Measurements from ENCODE around the gene VSTM2B.
A peak's percentile ranks its signal among the peaks of the same experiment; 100 is the strongest.
"Not testable (repeated sequence)": the region's sequence is repeated elsewhere in the genome, so short reads cannot be mapped to it uniquely, and the experiment has no call there.

The VSTM2B gene

DNA sequence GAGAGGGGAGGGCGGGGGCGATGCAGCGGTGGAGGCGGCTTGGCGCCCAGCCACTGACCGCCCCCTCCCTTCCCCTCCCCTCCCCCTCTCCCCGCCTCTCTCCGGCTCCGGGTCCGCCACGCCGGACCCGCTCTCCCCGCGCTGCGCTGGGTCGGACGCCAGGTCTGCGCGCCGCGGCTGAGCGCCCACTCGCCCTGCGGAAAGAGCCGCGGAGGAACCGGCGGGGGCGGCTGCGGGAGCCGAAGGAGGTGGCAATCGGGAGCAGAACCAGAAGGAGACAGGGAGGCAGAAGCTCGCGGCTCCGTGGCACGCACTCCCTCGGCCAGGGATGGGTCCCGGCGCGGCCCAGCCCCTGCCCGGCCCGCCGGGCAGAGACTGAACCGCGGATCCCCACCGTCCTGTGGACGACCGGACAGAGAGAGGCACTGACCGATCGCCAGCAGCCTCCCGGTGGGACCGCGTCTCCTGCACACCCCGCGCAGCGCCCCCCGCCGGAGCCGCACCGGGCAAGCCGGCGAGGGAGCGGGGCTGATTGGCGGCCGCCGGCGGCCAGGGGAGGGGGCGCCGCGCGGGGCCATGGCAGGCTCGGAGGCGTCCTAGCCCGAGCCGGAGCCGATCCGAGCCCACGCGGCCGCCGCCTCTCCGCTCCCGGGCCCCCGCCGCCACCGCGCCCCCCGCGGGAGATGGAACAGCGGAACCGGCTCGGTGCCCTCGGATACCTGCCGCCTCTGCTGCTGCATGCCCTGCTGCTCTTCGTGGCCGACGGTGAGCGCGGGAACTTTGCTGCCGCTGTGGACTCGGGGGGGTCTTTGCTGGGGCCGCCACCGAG lies at the start of gene VSTM2B:
Gene VSTM2B (plus strand): TSS at position 94 of the 829 bp plus-strand sequence. CDS start 590 bp downstream, at position 684.
- DNase-seq, result no peak

DNA sequence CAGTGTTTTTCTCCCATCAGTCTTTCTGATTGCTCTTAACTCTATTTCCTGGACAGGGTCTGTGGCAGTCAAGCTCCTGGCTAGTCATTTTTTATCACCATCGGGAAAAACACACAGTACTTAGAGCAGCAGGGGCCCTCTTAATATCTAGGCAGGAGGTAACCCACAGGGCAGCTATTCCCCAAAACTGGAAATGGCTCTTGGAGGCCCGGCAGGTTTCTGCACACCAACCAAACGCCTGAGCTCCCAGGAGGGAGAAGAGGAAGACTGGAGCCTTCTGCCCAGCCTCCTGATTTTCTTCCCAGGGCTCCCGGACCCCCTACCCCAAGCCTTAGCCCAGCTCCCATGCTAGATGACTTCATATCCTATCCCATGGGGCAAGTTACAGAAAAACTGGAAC lies 49.3 kb upstream of the VSTM2B start:
- no peak for DNase-seq

DNA sequence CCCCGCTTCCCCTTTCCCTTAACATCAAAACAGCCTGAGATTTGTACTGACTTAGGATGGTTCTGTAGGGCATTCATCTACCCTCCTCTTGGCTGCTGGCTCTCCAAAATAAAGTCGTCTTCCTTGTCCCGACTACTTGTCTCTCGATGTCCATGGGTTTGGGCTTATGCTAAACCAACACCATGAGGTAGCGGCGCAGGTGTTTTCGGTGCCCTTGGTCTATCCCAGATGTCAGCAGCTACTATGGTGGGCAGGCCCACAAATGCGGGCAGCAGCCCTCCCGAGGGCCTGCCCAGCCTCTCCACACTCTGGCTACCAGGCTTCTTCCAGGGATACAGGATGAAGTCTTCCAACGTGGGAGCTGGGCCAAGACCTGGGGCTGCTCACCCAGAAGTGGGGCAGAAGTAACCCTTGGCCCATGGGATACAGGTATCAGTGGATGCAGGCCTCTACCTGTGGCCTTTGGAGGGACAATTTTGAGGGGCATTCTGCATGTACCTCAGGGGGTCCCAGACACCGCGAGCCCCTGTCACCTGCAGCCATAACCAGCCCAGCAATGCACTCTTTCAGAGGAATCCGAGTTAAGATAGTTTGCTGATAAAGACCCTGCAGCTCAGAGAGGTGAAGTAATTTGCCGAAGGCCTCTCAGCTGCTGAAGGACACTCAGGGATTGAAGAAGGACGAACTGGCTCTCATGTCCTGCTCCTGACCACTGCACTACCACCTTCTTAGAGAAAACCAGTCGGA lies 47.8 kb upstream of the VSTM2B start:
- DNase-seq, result no peak

DNA sequence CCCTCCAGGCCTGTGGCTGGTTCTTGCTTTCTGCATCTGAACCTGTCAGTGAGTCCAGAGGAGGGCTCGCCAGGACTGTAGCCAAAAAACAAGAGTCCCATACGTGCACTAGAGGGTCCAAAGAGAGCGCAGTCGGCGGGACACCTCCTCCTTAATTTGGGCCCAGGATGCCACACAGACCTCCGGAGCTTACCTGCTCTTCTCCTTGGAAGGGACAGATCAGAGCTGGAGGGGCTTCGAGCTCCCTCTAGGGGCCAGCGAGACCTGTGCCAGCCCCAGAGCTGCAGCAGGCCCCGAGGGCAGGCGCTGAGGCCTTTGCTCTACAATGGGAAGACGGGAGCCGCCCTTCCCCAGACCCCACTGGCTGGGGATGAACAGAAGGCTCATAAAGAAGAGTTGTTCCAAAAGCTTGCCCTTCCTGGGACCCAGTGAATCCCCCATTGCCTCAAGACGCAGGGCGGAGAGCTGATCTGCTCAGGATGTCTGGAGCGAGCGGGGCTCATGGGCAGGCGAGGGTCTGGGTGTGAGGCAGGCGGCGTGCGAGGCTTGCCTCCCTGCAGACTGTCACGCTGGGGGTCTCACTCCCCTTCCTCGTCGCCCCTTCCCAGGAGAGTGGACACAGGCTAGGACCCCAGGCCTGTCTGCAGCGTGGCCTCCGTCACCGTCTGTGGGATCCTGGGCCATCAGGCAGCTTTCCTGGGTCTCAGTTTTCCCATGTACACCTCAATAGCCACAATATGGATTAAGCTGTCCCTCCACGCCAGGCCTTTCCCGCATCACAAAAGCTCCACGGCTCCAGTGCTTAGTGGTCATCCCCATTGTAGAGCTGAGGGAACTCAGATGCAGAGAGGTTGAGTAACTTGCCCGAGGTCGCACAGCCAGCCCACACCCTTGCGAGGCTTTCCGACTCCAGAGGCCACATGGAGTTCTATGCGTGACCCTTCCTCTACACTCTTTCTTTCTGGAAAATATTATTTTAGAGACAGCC lies 46.9 kb upstream of the VSTM2B start:
- peak; percentile 11 for DNase-seq

DNA sequence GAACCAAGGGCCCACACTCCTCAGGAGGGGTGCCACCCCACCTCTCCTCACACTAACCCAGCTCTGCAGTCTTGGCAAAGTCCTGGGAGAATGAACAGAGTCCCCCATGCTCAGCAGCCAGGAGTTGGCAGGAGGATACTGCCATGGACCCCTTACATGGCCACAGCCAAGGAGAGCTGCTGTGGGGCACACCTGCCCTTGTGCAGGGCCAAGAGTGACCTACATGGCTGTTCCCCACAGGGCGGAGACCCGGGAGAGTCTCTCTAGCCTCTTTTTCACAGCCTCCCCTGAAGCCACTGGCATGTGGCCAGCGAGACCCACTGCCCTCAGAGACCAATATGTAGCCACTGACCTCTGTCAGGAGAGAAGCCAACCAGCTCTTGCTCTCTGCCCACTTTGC lies 45.9 kb upstream of the VSTM2B start:
- DNase-seq, result no peak

DNA sequence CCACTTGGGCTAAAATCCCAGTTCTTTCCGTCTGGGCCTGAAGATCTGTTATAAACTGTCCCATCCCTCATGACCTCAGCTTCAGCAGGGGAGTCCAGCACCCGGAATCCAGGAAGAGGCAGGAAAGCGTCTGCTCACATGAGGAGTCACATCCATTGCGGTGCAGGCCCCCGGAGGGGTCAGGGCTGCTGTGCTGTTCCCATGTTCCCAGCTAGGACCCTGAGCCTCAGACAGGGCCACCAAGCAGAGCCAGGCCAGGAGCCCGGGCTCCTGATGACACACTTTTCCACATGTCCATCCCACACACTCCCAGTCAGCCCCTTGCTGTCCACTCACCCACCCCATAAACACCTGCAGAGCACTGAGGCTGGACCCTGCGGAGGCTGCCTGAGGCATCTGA lies 45.3 kb upstream of the VSTM2B start:
- no peak for DNase-seq

DNA sequence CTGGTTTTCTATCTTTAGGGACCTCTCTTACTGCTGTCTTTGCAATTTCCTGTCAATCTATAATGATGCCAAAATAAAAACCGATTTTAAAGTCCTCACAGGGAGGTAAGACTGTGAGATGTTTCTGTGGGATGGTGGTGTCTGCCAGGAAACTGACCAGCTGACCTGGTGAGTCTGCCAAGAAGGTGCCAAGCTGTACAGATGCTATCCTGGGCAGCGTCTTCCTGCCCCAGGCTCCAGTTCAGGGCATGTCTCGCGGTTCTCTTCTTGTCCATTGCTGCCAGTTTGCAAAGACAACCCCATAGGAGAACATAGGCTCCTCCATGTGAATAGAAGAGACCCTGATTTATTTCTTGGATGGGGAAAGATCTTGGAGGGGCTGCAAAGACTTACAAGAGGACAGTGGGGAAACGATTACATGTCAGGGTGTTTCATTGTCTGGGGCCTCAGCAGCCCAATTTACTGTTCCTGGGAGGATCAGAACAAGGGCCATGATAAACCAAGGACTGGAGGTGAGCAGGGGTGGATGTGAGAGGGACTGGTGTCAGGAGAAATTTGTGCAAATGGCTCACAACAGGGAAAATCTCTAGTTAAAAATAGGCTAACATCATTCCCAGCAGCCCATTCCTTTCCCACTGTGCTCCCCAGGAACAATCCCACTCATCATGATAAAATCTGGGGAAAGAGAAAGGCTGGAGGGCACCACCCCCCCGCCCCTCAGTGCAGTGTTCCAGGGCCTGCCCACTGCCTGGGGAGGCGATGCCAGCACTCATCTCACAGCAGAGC lies 42.7 kb upstream of the VSTM2B start:
- no peak for DNase-seq

DNA sequence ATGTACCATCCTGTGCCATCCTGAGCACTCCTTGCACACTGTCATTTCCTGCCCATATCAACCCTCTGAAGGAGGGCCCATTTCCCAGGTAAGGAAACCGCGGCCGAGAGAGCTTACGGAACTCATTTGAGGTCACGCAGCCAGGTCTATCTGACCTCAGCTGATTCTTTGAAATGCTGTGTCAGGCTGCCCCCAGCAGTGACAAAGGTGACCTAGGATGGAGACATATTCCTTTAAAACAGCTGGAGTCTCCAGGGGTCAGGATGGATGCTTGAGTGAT lies 42.2 kb upstream of the VSTM2B start:
- no peak for DNase-seq

DNA sequence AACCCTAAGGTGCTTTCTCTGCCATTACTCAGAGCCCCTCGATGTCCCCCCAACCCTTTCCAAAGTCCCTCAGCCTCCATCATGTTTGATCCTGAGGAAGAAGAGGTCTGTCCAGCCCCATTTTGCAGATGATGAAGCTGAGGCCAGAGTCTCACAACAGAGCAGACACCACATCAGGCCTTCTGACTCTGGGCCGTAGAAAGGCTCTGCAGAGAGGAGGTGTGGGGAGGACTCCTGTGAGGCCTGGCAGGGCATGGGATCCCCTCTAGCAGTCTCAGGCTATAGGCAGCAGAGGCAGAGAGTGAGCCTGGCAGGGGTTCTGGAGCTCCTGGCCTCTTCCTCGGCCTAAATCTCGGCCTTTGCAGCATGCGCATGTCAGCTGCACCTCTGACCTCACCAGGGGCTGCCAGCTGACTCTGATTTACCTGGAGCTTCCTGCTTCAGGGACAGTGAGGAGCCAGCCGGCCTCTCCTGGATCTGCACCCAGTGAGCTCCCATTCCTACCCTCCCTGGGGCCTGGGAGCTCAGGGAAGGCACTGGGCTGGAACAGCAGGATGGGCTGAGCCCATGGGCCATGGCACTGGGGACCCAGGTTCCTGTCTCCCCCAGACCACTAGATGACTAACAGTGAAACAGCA lies 41.7 kb upstream of the VSTM2B start:
- DNase-seq, result no peak

DNA sequence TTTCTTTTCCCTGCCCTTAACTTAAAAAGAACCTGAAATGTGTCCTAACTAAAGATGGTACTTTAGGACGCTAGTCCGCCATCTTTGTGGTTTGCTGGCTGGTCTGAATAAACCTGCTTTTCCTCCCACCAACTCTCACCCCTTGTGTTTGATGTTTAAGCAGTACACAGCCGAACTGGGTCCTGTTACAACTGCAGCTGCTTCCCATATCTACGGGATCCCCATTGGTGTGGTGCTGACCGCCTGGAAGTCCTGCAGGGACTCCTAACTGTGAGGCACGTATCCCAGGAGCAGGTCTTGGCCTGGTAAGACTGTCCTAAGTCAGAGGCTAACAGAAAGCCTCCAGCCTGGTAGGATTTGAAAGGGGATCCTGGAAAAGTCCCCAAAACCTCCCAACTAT lies 40.9 kb upstream of the VSTM2B start:
- DNase-seq, result no peak

DNA sequence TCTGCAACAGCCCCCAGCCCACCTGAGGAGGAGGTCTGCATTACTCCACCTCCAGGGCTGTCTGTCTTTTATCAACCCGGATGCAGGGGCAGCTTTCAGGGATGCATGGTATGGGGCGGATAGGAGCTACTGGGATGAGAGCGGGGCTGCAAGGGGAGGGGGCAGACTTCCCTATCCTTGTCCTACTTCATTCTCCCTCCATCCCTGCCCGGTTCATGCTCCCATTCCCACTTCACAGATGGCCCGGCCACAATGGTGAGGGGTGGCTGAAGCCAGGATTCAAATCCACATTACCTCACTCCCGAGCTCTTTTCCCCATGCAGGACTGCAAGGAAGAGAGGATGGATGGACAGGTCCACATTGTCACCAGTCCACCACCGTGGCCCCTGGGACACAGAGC lies 40.5 kb upstream of the VSTM2B start:
- no peak for DNase-seq

DNA sequence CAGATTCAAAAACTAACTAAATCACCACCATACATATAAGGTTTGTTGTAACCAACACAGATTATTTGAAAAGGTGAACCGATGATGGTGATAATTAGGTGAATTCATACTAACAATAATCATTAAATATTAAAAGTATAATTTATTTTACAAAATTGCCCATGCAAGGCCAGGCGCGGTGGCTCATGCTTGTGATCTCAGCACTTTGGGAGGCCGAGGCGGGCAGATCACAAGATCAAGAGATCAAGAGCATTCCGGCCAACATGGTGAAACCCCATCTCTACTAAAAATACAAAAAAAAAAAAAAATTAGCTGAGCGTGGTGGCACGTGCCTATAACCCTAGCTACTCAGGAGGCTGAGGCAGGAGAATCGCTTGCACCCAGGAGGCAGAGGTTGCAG lies 38.8 kb upstream of the VSTM2B start:
- DNase-seq, result not testable (repeated sequence)

DNA sequence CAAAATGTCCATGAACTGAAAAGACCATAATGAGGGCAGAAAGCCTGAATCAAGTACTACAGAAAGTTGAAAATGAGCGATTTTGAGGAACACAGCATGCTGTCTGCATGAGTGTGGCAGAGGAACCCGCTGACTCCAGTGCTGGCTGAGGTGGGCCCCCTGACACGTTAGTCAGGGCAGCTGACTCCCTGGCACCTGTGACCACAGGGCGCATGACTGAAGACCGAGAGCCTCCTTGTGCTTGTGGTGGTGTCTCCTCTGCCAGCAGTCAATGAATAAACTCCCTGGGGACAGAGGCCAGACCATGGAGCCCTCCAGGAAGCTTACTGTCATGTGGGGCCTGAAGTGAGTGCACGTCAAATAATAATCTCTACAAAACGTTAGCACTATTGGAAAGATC lies 38.4 kb upstream of the VSTM2B start:
- DNase-seq, result no peak

DNA sequence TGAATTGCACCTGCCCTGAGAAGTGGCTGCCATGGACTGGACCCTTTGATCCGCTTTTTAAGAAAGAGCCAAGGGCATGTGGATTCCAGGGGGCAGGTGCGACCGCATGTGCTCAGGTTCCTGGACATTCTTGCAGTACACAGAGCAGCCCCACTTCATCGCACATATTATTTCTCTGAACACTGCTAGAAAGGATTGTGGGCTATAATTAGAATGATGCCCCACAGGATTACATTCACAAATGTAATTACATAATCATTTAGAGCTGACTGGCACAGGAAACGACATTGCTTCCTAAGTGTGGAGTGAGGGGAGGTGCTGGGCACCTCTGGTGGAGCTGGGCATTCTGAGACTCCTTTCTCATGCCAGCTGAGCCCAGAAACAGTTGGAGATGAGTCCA lies 37.5 kb upstream of the VSTM2B start:
- no peak for DNase-seq

DNA sequence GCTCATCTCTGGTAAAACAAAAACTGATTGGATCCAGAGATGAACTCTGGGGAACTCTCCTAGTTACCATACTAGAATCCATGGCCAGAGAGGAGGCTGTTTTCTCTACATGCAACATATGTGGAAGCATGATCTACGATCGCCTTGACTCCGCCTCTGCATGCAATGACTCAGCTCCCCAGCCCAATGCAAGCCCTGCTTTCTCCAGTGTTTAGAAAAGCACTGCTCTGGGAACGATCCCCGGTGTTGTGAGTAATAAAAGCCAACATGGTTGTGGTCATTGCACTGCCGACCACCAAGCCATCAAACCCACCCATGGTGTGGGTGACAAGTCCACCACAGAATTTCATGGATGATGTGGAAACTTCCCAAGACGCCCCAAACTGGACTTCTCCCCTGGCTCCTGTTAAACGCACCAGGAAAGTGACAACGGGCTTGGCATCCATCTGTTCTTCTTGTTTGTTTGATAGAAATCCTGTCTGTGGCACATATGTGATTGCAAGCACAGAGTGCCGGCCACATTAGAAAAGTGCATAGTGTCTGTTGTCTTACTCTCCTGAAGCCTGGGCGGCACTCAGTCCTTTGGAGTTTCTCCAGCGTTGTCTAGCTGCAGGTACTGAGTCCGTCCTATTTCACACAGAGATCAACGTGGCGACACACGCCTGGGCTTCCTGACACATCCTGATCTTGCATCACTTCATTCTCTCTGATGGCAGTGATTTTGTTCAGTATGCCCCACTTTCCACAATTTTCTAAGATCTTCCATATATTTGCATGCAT lies 36.4 kb upstream of the VSTM2B start:
- DNase-seq, result no peak

DNA sequence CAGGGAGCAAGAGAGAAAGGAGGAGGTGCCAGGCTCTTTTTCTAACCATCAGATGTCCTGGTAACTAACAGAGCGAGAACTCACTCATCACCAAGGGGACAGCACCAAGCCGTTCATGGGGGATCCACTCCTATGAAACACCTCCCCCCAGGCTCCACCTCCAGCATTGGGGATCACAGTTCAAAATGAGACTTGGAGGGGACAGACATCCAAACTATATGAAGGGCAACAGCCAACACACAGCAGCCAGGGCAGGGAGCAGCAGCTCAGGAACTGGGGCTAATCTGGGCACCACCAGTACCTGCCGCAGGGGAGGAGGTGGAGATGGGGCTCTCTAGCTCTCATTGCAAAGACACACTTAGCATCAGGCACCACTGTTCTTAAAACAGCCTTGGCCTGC lies 34.3 kb upstream of the VSTM2B start:
- no peak for DNase-seq

DNA sequence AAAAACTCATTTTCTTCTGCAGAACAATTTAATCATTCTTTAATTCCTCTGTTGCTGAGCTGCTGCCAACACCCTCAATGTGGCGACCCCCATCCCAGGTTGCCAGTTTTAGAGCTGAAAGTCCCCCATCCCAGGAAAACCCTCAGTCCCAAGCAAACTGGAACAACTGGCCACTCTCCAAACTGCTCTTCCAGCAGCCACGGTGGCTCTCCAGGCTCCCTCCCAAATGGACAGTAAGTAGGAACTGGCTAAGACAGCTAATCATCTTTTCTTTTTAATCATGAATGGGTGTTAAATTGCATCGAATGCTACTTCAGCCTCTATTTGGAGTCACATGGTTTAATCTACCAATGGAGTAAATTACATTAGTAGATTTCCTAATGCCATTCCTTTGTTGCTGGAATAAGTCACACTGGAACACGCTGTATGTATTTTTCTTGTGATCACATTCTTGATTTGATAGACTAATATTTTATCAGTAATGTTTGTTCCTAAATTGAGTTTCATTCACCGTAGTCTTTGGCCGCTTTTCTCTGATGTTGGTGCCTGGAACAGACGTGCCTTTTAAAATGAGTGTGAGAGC lies 33.7 kb upstream of the VSTM2B start:
- no peak for DNase-seq

DNA sequence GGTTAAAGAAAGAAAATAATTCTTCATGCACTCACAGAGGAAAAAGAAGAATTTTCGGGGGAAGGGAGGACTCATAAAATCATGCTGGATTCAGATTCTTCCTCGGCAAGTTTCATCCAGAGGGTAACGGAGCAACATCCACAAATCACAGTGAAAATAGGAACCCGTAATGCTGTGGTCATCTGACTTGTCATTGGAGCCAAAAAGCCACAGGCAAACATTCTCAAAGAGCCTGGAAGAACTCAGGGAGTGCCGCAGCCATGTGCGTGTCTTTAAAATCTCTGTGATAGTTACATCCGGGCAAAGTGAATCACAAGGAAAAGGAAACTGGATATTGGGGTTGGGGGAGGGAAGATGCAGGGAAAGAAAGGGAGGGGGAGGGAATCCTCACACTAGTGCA lies 33.0 kb upstream of the VSTM2B start:
- no peak for DNase-seq

DNA sequence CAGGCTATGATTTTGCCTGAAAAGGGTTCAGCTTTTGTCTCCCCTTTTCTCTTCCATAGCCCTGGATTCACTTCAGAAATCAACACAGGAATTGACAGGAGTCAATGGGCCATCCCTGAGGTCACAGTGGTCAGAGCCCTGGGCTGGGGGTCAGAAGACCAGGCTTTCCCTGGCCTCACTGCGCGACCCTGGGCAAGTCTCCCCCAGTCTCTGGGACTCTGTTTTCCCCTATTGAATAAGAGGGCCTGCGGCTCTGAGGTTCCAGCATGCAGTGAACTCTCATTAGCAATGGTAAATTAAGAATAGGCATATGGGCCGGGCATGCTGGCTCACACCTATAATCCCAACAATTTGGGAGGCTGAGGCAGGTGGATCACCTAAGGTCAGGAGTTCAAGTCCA lies 30.7 kb upstream of the VSTM2B start:
- DNase-seq, result no peak

DNA sequence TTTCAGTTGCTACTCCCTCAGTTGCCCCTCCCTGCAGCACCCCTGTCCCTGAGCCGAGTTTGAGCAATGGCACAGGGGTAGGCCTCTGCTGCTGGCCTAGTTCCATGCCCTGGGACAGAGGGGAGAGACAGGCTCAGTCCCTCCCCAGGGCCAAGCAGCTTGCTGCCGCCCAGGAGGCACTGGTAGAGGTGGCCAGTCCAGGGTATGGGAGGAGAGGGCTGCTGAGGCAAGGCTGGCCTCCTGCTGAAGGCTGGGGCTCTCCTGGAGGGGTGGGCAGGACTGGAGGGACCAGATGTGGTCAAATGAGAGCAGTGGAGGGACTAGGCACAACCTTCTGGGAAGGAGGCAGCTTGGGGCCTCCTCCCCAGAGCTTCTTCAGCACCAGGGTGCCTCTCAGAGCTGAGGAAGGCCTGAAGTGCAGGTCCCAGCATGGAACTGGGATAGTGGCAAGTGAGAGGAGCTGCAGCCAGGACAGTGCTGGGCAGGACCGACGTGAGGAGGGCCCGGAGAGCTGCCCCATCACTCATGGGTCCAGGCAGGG lies 29.8 kb upstream of the VSTM2B start:
- DNase-seq, result no peak

DNA sequence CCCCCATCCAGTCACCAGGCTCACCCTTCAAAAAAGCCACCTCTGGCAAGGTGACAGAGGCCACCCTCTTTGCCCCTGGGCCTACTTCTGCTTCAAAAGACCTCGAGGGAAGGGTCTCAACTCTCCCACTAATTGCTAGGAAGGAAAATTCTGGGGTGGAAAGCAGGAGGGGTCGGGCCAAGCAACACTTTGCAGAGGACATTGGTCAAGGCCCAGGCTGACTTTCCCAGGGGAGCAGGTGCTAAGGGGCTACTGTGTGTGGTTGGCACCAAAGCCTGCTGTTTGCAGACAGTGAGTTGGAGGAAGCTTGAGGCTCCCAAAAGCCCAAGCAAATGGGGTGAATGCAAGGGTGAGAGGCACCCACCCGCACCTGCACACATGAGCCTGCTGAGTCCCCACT lies 28.6 kb upstream of the VSTM2B start:
- no peak for DNase-seq
